H9 (cell line): ENCODE results near the gene SWI5. TPM values are rescaled to one million over a fixed set of nuclear protein-coding genes. Genes with fewer than 3 reads are reported as not detected.
A peak's percentile ranks its signal among the peaks of the same experiment; 100 is the strongest.

Experiments used
- DNase-seq: peaks from one replicate; pipeline ENCODE4 v3.0.0-alpha.2; 2017
- H2AFZ ChIP-seq: one replicate; pipeline ENCODE4 v1.6.1; 2013; ENCODE audit warnings: mild to moderate bottlenecking, low read length, control low read depth, moderate library complexity
- H2AK5ac ChIP-seq: 2 replicates; pipeline ENCODE4 v1.6.1; 2013; ENCODE audit warnings: low read length, control low read depth, mixed read lengths; ENCODE audit not compliant: insufficient read length
- H2BK120ac ChIP-seq: one replicate; pipeline ENCODE4 v1.6.1; 2013; ENCODE audit warnings: low read depth, mild to moderate bottlenecking, low read length, control low read depth, inconsistent platforms; ENCODE audit not compliant: poor library complexity, severe bottlenecking
- H2BK12ac ChIP-seq: 2 replicates; pipeline ENCODE4 v1.6.1; 2013; ENCODE audit warnings: low read length, control low read depth, mixed read lengths, low read depth; ENCODE audit not compliant: insufficient read length
- H2BK15ac ChIP-seq: 2 replicates; pipeline ENCODE4 v1.6.1; 2013; ENCODE audit warnings: low read depth, low read length, control low read depth
- H2BK20ac ChIP-seq: one replicate; pipeline ENCODE4 v1.6.1; 2013; ENCODE audit warnings: low read depth, mild to moderate bottlenecking, low read length, control low read depth, inconsistent platforms; ENCODE audit not compliant: poor library complexity, severe bottlenecking
- H2BK5ac ChIP-seq: 2 replicates; pipeline ENCODE4 v1.6.1; 2013; ENCODE audit warnings: low read length, control low read depth, mixed read lengths; ENCODE audit not compliant: insufficient read length
- H3K14ac ChIP-seq: 2 replicates; pipeline ENCODE4 v1.6.1; 2013; ENCODE audit warnings: low read length, control low read depth; ENCODE audit not compliant: insufficient read depth
- H3K18ac ChIP-seq: 2 replicates; pipeline ENCODE4 v1.6.1; 2013; ENCODE audit warnings: low read depth, mild to moderate bottlenecking, mixed read lengths, low read length, control low read depth; ENCODE audit not compliant: insufficient read length
- H3K23ac ChIP-seq: 2 replicates; pipeline ENCODE4 v1.6.1; 2013; ENCODE audit warnings: low read length, control low read depth, mixed read lengths, low read depth; ENCODE audit not compliant: insufficient read length
- H3K23me2 ChIP-seq: 2 replicates; pipeline ENCODE4 v1.6.1; 2013; ENCODE audit warnings: low read depth, mild to moderate bottlenecking, mixed read lengths, low read length, control low read depth; ENCODE audit not compliant: insufficient read length, poor library complexity, severe bottlenecking
- H3K27ac ChIP-seq: 2 replicates; pipeline ENCODE4 v1.5.1; 2013; ENCODE audit warnings: low read length, control low read depth, mixed read lengths, low read depth; ENCODE audit not compliant: insufficient read length
- H3K27me3 ChIP-seq: 2 replicates; pipeline ENCODE4 v1.6.1; 2013; ENCODE audit warnings: low read length, control low read depth, inconsistent platforms; ENCODE audit not compliant: insufficient read depth
- H3K4ac ChIP-seq: 2 replicates; pipeline ENCODE4 v1.6.1; 2013; ENCODE audit warnings: low read depth, mild to moderate bottlenecking, control low read depth, inconsistent platforms, low read length, moderate library complexity
- H3K4me1 ChIP-seq: 2 replicates; pipeline ENCODE4 v1.6.1; 2013; ENCODE audit warnings: low read length, control low read depth, inconsistent platforms; ENCODE audit not compliant: insufficient read depth
- H3K4me2 ChIP-seq: 2 replicates; pipeline ENCODE4 v1.6.1; 2013; ENCODE audit warnings: low read length, control low read depth, mixed read lengths; ENCODE audit not compliant: insufficient read length, insufficient read depth
- H3K56ac ChIP-seq: 2 replicates; pipeline ENCODE4 v1.6.1; 2013; ENCODE audit warnings: low read depth, mild to moderate bottlenecking, mixed read lengths, low read length, control low read depth; ENCODE audit not compliant: insufficient read length
- H3K79me1 ChIP-seq: 2 replicates; pipeline ENCODE4 v1.6.1; 2013; ENCODE audit warnings: low read depth, mild to moderate bottlenecking, moderate library complexity, low read length, control low read depth, inconsistent platforms; ENCODE audit not compliant: insufficient read depth, poor library complexity, severe bottlenecking
- H3K79me2 ChIP-seq: 2 replicates; pipeline ENCODE4 v1.6.1; 2013; ENCODE audit warnings: low read length, control low read depth, inconsistent platforms; ENCODE audit not compliant: insufficient read depth
- H3K9ac ChIP-seq: 2 replicates; pipeline ENCODE4 v1.6.1; 2013; ENCODE audit warnings: low read length, control low read depth, mixed read lengths; ENCODE audit not compliant: insufficient read length; ENCODE audit errors: extremely low read depth
- H3K9me3 ChIP-seq: one replicate; pipeline ENCODE4 v1.6.1; 2013; ENCODE audit warnings: low read depth, low read length, inconsistent platforms; ENCODE audit not compliant: control insufficient read depth
- H3T11ph ChIP-seq: one replicate; pipeline ENCODE4 v1.6.1; 2013; ENCODE audit warnings: mild to moderate bottlenecking, low read length, control low read depth, inconsistent platforms
- H4K20me1 ChIP-seq: one replicate; pipeline ENCODE4 v1.6.1; 2013; ENCODE audit not compliant: control insufficient read depth, insufficient read length, insufficient read depth
- H4K5ac ChIP-seq: 2 replicates; pipeline ENCODE4 v1.6.1; 2013; ENCODE audit warnings: low read depth, mild to moderate bottlenecking, mixed read lengths, low read length, control low read depth; ENCODE audit not compliant: insufficient read length
- H4K8ac ChIP-seq: replicated peaks from 2 replicates; pipeline ENCODE4 v1.6.1; 2013; ENCODE audit warnings: low read length, control low read depth, mixed read lengths, low read depth; ENCODE audit not compliant: insufficient read length
- H4K91ac ChIP-seq: 2 replicates; pipeline ENCODE4 v1.6.1; 2013; ENCODE audit warnings: low read depth, mild to moderate bottlenecking, moderate library complexity, mixed read lengths, low read length, control low read depth; ENCODE audit not compliant: insufficient read length
- H3K27ac Mint-ChIP-seq, 3 experiments: 2 replicates in 2 of 3; 3 replicates in 1 of 3; pipeline ENCODE4 v1.8.0; 2020 to 2021; ENCODE audit warnings: mixed read lengths in 3 of 3, mild to moderate bottlenecking in 1 of 3, moderate library complexity in 1 of 3
- H3K27me3 Mint-ChIP-seq: 2 replicates; pipeline ENCODE4 v1.8.0; 2021; ENCODE audit warnings: low read depth, mild to moderate bottlenecking, moderate library complexity, mixed read lengths
- H3K36me3 Mint-ChIP-seq, 3 experiments: 2 replicates in 2 of 3; 3 replicates in 1 of 3; pipeline ENCODE4 v1.8.0; 2020 to 2021; ENCODE audit warnings: low read depth in 3 of 3, mixed read lengths in 3 of 3; ENCODE audit not compliant: insufficient read depth in 1 of 3
- H3K4me1 Mint-ChIP-seq, 2 experiments: 2 replicates each; pipeline ENCODE4 v1.8.0; 2020; ENCODE audit warnings: mixed read lengths in 2 of 2
- H3K4me3 Mint-ChIP-seq, 2 experiments: 2 replicates in 1 of 2; 3 replicates in 1 of 2; pipeline ENCODE4 v1.8.0; 2020 to 2021; ENCODE audit warnings: mild to moderate bottlenecking in 2 of 2, mixed read lengths in 2 of 2, moderate library complexity in 1 of 2
- H3K9me3 Mint-ChIP-seq, 2 experiments: 2 replicates in 1 of 2; 3 replicates in 1 of 2; pipeline ENCODE4 v1.8.0; 2020; ENCODE audit warnings: mild to moderate bottlenecking in 2 of 2, mixed read lengths in 2 of 2, moderate library complexity in 1 of 2
- WGBS: extraction: QIAGEN DNeasy Blood & Tissue Kit; methylation state at CpG from one replicate; pipeline ENCODE4 v1.1.7; 2013; ENCODE audit warnings: missing lambda C conversion rate, low lambda C conversion rate, mixed read lengths; ENCODE audit not compliant: insufficient read length; ENCODE audit errors: extremely low coverage; 5-methylcytosine and 5-hydroxymethylcytosine counted together
- total RNA-seq: library from RNA; stranded (reverse); gene quantifications from 2 replicates; pipeline ENCODE4 v1.2.1, GENCODE V29; 2021
- TF ChIP-seq, protein P1 (sequence below): fragments of 200-600 bp; sonication (generic); conservative IDR thresholded peaks from 3 replicates; pipeline ENCODE4 v1.8.0; 2021; ENCODE audit warnings: antibody characterized with exemption, mild to moderate bottlenecking

SWI5 gene
- total RNA-seq, 1 experiment from 2014 or later = 25.6 TPM

DNA sequence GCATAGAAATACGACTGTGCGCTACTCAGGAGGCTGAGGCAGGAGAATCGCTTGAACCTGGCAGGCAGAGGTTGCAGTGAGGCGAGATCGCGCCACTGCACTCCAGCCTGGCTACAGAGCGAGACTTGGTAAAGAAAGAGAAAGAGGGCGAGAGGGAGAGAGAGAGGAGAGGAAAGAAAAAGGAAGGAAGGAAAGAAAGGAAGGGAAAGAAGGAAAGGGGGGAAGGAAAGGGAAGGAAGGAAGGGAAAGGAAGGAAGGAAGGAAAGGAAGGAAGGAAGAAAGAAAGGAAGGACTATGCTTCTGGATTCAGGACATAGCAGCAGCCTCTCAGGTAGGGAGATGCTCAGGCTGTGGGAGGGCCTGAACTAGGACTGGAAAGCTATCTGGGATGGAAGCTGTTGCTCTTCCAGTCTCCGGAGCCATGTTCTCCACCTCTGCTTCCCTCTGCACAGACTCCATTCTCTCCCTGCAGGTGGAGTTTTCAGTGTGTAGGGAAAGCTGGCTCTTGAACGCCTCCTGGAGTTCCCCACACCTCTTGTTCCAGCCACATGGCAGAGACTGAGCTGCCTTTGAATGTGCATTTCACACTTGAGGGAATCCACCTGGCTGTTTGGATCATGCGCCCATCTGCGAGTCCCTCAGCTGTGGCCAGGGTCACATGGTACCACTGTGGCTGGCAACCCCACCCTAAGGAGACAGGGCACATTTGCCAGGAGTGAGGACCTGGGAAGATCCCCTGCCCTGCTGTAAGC lies 9.1 kb downstream of the SWI5 start:
- H3K4me1 ChIP-seq = no peaks in the 10 kb centered on the region
- no peak overlapping the region for H3K9ac ChIP-seq
- no peak overlapping the region for H3K18ac ChIP-seq
- WGBS = no CpG with 5 or more reads among the region's 12 CpGs
- no peaks in the 10 kb centered on the region for H3K9me3 ChIP-seq
- H3K79me2 ChIP-seq = 0 out of 2 replicates have a peak, but pooled peaks cover 1% of the 10 kb centered on the region
- H2AFZ ChIP-seq = no peak overlapping the region
- Mint-ChIP-seq H3K4me3 (no peak overlapping the region), H3K27ac (peak overlapping the region in 1 of 3 experiments; percentile 82; a peak in 2 of 7 replicates), H3K9me3 (no peaks in the 10 kb centered on the region), H3K4me1 (no peaks in the 10 kb centered on the region), H3K27me3 (no peaks in the 10 kb centered on the region; the same call in 1 of the 2 replicates), H3K36me3 (peaks cover 6 to 20% (median 15%) of the 10 kb centered on the region in 3 experiments; a peak in 6 of 7 replicates)
- H3T11ph ChIP-seq = no peak overlapping the region
- H4K91ac ChIP-seq = no peak overlapping the region
- no peak overlapping the region for H3K56ac ChIP-seq
- H2BK5ac ChIP-seq = no peak overlapping the region
- no peak overlapping the region for H2BK120ac ChIP-seq
- H4K8ac ChIP-seq = no peak overlapping the region
- H3K27ac ChIP-seq = no peak overlapping the region
- no peak overlapping the region for H3K4ac ChIP-seq
- H3K14ac ChIP-seq = no peak overlapping the region
- no peaks in the 10 kb centered on the region for H4K20me1 ChIP-seq
- H3K4me2 ChIP-seq = no peak overlapping the region
- no peak overlapping the region for H2BK15ac ChIP-seq
- H2BK20ac ChIP-seq = no peak overlapping the region
- TF ChIP-seq, protein P1, sequence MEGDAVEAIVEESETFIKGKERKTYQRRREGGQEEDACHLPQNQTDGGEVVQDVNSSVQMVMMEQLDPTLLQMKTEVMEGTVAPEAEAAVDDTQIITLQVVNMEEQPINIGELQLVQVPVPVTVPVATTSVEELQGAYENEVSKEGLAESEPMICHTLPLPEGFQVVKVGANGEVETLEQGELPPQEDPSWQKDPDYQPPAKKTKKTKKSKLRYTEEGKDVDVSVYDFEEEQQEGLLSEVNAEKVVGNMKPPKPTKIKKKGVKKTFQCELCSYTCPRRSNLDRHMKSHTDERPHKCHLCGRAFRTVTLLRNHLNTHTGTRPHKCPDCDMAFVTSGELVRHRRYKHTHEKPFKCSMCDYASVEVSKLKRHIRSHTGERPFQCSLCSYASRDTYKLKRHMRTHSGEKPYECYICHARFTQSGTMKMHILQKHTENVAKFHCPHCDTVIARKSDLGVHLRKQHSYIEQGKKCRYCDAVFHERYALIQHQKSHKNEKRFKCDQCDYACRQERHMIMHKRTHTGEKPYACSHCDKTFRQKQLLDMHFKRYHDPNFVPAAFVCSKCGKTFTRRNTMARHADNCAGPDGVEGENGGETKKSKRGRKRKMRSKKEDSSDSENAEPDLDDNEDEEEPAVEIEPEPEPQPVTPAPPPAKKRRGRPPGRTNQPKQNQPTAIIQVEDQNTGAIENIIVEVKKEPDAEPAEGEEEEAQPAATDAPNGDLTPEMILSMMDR = no peak
- H4K5ac ChIP-seq = no peak overlapping the region
- no peaks in the 10 kb centered on the region for H3K79me1 ChIP-seq
- no peaks in the 10 kb centered on the region for H3K23me2 ChIP-seq
- no peak overlapping the region for H2AK5ac ChIP-seq
- H2BK12ac ChIP-seq = no peak overlapping the region
- DNase-seq = no peak
- no peaks in the 10 kb centered on the region for H3K27me3 ChIP-seq
- H3K23ac ChIP-seq = no peak overlapping the region
